Osteoblast (primary cell): Measurements from ENCODE around the gene MYOZ2. TPM values are rescaled to one million over a fixed set of nuclear protein-coding genes. Genes with fewer than 3 reads are reported as not detected.
A peak's percentile ranks its signal among the peaks of the same experiment; 100 is the strongest.

ENCODE experiments used
- DNase-seq: peaks from one replicate; pipeline ENCODE4 v3.0.0; 2011; ENCODE audit warnings: low spot score, mixed read lengths; ENCODE audit not compliant: insufficient read length; ENCODE audit errors: missing footprints
- H2AFZ ChIP-seq: 2 replicates; pipeline ENCODE4 v1.6.0; 2011; ENCODE audit warnings: mild to moderate bottlenecking, low read length
- H3K27ac ChIP-seq: 2 replicates; pipeline ENCODE4 v1.5.1; 2011; ENCODE audit warnings: mild to moderate bottlenecking, low read depth, low read length, moderate library complexity
- H3K27me3 ChIP-seq: 2 replicates; pipeline ENCODE4 v1.6.0; 2012; ENCODE audit warnings: mild to moderate bottlenecking, control low read depth, inconsistent platforms, low read length, moderate library complexity; ENCODE audit not compliant: insufficient read depth
- H3K36me3 ChIP-seq: 2 replicates; pipeline ENCODE4 v1.5.1; 2011; ENCODE audit warnings: mild to moderate bottlenecking, low read length, control low read depth, moderate library complexity; ENCODE audit not compliant: insufficient read depth
- H3K4me1 ChIP-seq: 2 replicates; pipeline ENCODE4 v1.5.1; 2011; ENCODE audit warnings: mild to moderate bottlenecking, low read length, control low read depth, moderate library complexity; ENCODE audit not compliant: insufficient read depth
- H3K4me2 ChIP-seq: 2 replicates; pipeline ENCODE4 v1.6.0; 2011; ENCODE audit warnings: mild to moderate bottlenecking, low read length; ENCODE audit not compliant: insufficient read depth
- H3K4me3 ChIP-seq: fragments of 200-600 bp; sonication (generic); 3 replicates; pipeline ENCODE4 v1.5.1; 2012; ENCODE audit warnings: mild to moderate bottlenecking, low read length, inconsistent platforms; ENCODE audit not compliant: insufficient read depth
- H3K79me2 ChIP-seq: 2 replicates; pipeline ENCODE4 v1.6.0; 2012; ENCODE audit warnings: mild to moderate bottlenecking, low read length, control low read depth, inconsistent platforms; ENCODE audit not compliant: insufficient read depth
- H3K9me3 ChIP-seq: 2 replicates; pipeline ENCODE4 v1.5.1; 2011; ENCODE audit warnings: low read depth, low read length, control low read depth
- H4K20me1 ChIP-seq: 2 replicates; pipeline ENCODE4 v1.6.0; 2012; ENCODE audit warnings: mild to moderate bottlenecking, low read length, control low read depth; ENCODE audit not compliant: insufficient read depth
- total RNA-seq: library from RNA; depleted of rRNA; stranded (reverse); fragments of >200 nt; gene quantifications from 2 replicates; pipeline ENCODE4 v1.2.3, GENCODE V29; 2012
- TF ChIP-seq, protein P1 (sequence below): IDR thresholded peaks from 2 replicates; pipeline ENCODE4 v1.5.1; 2011; ENCODE audit warnings: mild to moderate bottlenecking, low read depth, low read length, moderate library complexity; ENCODE audit errors: extremely low read depth

The MYOZ2 gene
- total RNA-seq, 1 donor, result 0.36 TPM

DNA sequence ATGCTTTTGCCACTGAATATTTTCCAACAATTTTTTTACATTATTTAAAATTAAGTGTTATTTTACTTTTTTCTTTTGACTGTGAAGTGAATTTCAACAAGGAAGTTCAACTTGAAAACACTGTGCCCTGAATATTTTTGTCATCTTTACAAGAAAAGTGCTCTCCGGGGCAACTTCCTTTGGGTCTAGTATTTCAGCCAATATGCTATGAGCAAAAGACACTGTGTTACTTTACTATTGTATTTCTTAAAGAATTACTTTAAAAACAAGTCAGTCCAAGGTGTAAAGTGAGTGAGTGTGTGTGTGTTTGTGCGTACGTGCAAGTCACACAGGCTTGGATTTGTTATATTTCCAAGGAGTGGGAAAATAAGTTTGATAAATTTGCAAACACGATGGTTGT, 69.3 kb downstream of the MYOZ2 start:
- Histone ChIP-seq H3K4me1 (peaks cover 20% of the 10 kb centered on the region), H3K4me2 (no peak overlapping the region), H3K9me3 (no peaks in the 10 kb centered on the region), H4K20me1 (no peaks in the 10 kb centered on the region), H3K27ac (no peak overlapping the region), H3K4me3 (no peak overlapping the region), H3K27me3 (no peaks in the 10 kb centered on the region), H2AFZ (peak overlapping the region; percentile 76), H3K36me3 (no peaks in the 10 kb centered on the region), H3K79me2 (no peaks in the 10 kb centered on the region)
- no peak for DNase-seq
- TF ChIP-seq, protein P1, sequence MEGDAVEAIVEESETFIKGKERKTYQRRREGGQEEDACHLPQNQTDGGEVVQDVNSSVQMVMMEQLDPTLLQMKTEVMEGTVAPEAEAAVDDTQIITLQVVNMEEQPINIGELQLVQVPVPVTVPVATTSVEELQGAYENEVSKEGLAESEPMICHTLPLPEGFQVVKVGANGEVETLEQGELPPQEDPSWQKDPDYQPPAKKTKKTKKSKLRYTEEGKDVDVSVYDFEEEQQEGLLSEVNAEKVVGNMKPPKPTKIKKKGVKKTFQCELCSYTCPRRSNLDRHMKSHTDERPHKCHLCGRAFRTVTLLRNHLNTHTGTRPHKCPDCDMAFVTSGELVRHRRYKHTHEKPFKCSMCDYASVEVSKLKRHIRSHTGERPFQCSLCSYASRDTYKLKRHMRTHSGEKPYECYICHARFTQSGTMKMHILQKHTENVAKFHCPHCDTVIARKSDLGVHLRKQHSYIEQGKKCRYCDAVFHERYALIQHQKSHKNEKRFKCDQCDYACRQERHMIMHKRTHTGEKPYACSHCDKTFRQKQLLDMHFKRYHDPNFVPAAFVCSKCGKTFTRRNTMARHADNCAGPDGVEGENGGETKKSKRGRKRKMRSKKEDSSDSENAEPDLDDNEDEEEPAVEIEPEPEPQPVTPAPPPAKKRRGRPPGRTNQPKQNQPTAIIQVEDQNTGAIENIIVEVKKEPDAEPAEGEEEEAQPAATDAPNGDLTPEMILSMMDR, result no peak

DNA sequence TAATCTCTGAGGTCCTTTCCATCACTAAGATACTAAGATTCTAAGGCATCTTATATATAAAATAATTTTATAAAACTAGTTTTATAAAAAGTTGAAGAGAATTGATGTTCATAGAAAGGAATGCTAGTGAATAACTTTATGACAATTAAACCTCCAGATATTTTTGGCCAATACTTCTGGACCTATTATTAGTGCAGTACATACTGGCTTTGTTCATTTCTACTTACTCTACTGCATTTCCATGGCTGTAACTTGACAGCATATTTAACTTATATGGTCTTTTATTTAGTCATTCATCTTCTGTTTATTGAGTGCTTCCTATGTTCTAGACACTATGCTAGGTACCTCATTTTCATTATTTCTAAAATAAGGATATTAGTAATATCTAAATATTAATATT, 70.1 kb downstream of the MYOZ2 start:
- no peak overlapping the region for H3K4me2 ChIP-seq
- TF ChIP-seq, protein P1, result no peak
- no peaks in the 10 kb centered on the region for H3K36me3 ChIP-seq
- H3K27ac ChIP-seq, result no peak overlapping the region
- no peaks in the 10 kb centered on the region for H3K9me3 ChIP-seq
- no peaks in the 10 kb centered on the region for H4K20me1 ChIP-seq
- no peaks in the 10 kb centered on the region for H3K79me2 ChIP-seq
- H3K27me3 ChIP-seq, result no peaks in the 10 kb centered on the region
- H2AFZ ChIP-seq, result no peak overlapping the region
- peaks cover 20% of the 10 kb centered on the region for H3K4me1 ChIP-seq
- H3K4me3 ChIP-seq, result no peak overlapping the region
- DNase-seq, result no peak

DNA sequence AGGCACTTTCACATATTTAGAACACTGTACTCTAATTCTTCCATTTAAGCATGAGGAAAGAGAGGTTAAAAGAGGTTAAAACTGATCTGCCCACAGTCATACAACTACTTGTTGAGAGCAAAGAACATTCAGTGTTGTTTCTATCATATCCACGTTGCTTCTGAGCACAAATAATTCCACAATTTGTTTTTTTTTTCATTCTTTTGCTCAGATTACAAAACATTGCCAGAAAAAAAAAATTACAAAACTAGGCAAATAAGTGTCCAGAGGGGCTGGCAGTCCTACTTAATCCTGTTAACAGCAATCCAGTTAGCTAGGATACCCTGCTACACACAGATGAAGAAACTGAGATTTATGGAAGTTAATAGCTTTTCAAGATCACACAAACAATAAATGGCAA, 70.5 kb downstream of the MYOZ2 start:
- Histone ChIP-seq H3K79me2 (no peaks in the 10 kb centered on the region), H3K9me3 (no peaks in the 10 kb centered on the region), H4K20me1 (no peaks in the 10 kb centered on the region), H3K36me3 (no peaks in the 10 kb centered on the region), H3K27me3 (no peaks in the 10 kb centered on the region), H3K4me1 (peaks cover 25% of the 10 kb centered on the region), H3K4me3 (no peak overlapping the region), H2AFZ (no peak overlapping the region), H3K4me2 (no peak overlapping the region), H3K27ac (peak overlapping the region; percentile 26)
- TF ChIP-seq, protein P1, result no peak
- DNase-seq, result no peak

DNA sequence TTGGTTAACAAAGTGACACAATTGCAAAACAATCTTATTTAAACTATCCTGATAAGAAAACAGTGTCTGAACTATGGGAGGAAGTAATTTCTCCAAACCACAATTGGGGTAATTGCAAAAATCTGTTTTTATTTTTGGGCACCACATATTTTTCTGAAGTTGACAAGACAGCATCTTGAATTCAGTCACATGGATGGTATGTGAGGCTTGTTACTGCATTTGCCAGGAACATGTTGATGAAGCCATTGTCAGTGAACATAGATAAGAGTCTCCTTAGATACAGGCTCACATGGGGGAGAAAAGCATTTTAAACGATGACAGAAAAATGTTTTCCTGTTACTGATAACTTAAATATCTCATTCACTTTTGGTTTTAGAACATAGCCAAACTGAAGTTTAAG, 71.4 kb downstream of the MYOZ2 start:
- Histone ChIP-seq H3K27me3 (no peaks in the 10 kb centered on the region), H3K4me1 (peaks cover 25% of the 10 kb centered on the region), H3K36me3 (no peaks in the 10 kb centered on the region), H2AFZ (no peak overlapping the region), H3K4me3 (no peak overlapping the region), H3K27ac (peak overlapping the region; percentile 9), H3K4me2 (no peak overlapping the region), H3K9me3 (no peaks in the 10 kb centered on the region), H3K79me2 (peaks cover 2% of the 10 kb centered on the region), H4K20me1 (no peaks in the 10 kb centered on the region)
- TF ChIP-seq, protein P1, result no peak
- no peak for DNase-seq
